Liver (tissue), 3 donors: ENCODE results near the gene NUDT14.

Experiments
- CTCF ChIP-seq: fragments of 150-350 bp; IDR thresholded peaks from 2 replicates; pipeline ENCODE4 v1.5.1; 2017; ENCODE audit warnings: improper control_type of control experiment, low read depth, low read length; ENCODE audit not compliant: missing input control
- TAF1 ChIP-seq: conservative IDR thresholded peaks from 2 replicates; pipeline ENCODE4 v1.6.1; 2016; ENCODE audit warnings: antibody characterized with exemption, mild to moderate bottlenecking
- ZBTB33 ChIP-seq: IDR thresholded peaks from 2 replicates; pipeline ENCODE4 v1.6.1; 2016; ENCODE audit warnings: antibody characterized with exemption
- donor health status: healthy.
- donor health status: healthy.

- no peak for TF ChIP-seq CTCF
- TF ChIP-seq ZBTB33: no peak
- no peak for TF ChIP-seq TAF1
These were observed 4.0 kb downstream of the NUDT14 start for GRCh38 chr14:105177082-105177481.
